HepG2 (cell line): ENCODE results near the gene UBE3B. TPM values are rescaled to one million over a fixed set of nuclear protein-coding genes. Genes with fewer than 3 reads are reported as not detected.
A peak's percentile ranks its signal among the peaks of the same experiment; 100 is the strongest.

Experiments used
- ADNP ChIP-seq: sonication (generic); formaldehyde crosslinking; IDR thresholded peaks from 2 replicates; pipeline ENCODE4 v1.4.0; 2020; ENCODE audit warnings: missing genetic modification reagents
- CENPX ChIP-seq: sonication (generic); formaldehyde crosslinking; IDR thresholded peaks from 2 replicates; pipeline ENCODE4 v1.9.0; 2021; ENCODE audit warnings: mild to moderate bottlenecking, missing genetic modification reagents, moderate library complexity
- DPF2 ChIP-seq: sonication (generic); formaldehyde crosslinking; IDR thresholded peaks from 2 replicates; pipeline ENCODE4 v1.4.0; 2020; ENCODE audit warnings: mild to moderate bottlenecking, low read depth, missing genetic modification reagents, borderline replicate concordance
- PAWR ChIP-seq: sonication (generic); formaldehyde crosslinking; IDR thresholded peaks from 2 replicates; pipeline ENCODE4 v1.4.0; 2020; ENCODE audit warnings: missing genetic modification reagents, mild to moderate bottlenecking, borderline replicate concordance
- RBM22 ChIP-seq: fragments of 200-400 bp; formaldehyde crosslinking; optimal IDR thresholded peaks from 2 replicates; pipeline ENCODE3; 2017; ENCODE audit warnings: mild to moderate bottlenecking, low read length, moderate library complexity
- WIZ ChIP-seq: sonication (generic); formaldehyde crosslinking; IDR thresholded peaks from 2 replicates; pipeline ENCODE4 v1.5.1; 2020; ENCODE audit warnings: mild to moderate bottlenecking, missing genetic modification reagents
- ZNF124 ChIP-seq: sonication (generic); formaldehyde crosslinking; IDR thresholded peaks from 2 replicates; pipeline ENCODE4 v1.4.0; 2020; ENCODE audit warnings: missing genetic modification reagents
- ZNF33A ChIP-seq: sonication (generic); formaldehyde crosslinking; IDR thresholded peaks from 2 replicates; pipeline ENCODE4 v1.5.1; 2020; ENCODE audit warnings: missing genetic modification reagents, mild to moderate bottlenecking, moderate library complexity, borderline replicate concordance
- ZNF468 ChIP-seq: sonication (generic); formaldehyde crosslinking; IDR thresholded peaks from 2 replicates; pipeline ENCODE4 v1.8.0; 2022; ENCODE audit warnings: mild to moderate bottlenecking, moderate library complexity, missing genetic modification reagents
- ZNF629 ChIP-seq: sonication (generic); formaldehyde crosslinking; conservative IDR thresholded peaks from 2 replicates; pipeline ENCODE4 v1.5.0; 2020; ENCODE audit warnings: missing genetic modification reagents
- ZNF761 ChIP-seq: sonication (generic); formaldehyde crosslinking; conservative IDR thresholded peaks from 2 replicates; pipeline ENCODE4 v1.4.0; 2020; ENCODE audit warnings: mild to moderate bottlenecking, missing genetic modification reagents
- ZNF83 ChIP-seq: sonication (generic); formaldehyde crosslinking; IDR thresholded peaks from 2 replicates; pipeline ENCODE4 v1.4.0; 2020; ENCODE audit warnings: missing genetic modification reagents, mild to moderate bottlenecking, borderline replicate concordance
- polyA plus RNA-seq, 8 experiments: library from polyadenylated mRNA; depleted of rRNA in 3 of 8; stranded (reverse) in 7 of 8; unstranded in 1 of 8; fragments of >200 nt; fragmentation: Illumina TruSeq in 4 of 8; extraction: Trizol in 4 of 8; gene quantifications; 2 replicates each; pipeline versions ENCODE4 v1.2.1 to v1.2.3, GENCODE V29; 2011 to 2016; ENCODE audit warnings: low read depth in 4 of 8, missing spikeins in 1 of 8, mixed read lengths in 1 of 8; ENCODE audit not compliant: insufficient read depth in 1 of 8
- total RNA-seq, 5 experiments: library from RNA; depleted of rRNA; stranded (reverse); fragments of >200 nt; fragmentation: Illumina TruSeq; extraction: Trizol; gene quantifications; 2 replicates each; pipeline ENCODE4 v1.2.3, GENCODE V29; 2016; ENCODE audit warnings: low read depth in 1 of 5
- TF ChIP-seq, protein P1 (sequence below): sonication (generic); formaldehyde crosslinking; IDR thresholded peaks from 2 replicates; pipeline ENCODE4 v1.5.0; 2020; ENCODE audit warnings: mild to moderate bottlenecking, low read depth, missing genetic modification reagents, borderline replicate concordance
- TF ChIP-seq, protein P2 (sequence below): sonication (generic); formaldehyde crosslinking; IDR thresholded peaks from 2 replicates; pipeline ENCODE4 v1.5.1; 2020; ENCODE audit warnings: mild to moderate bottlenecking, missing genetic modification reagents, moderate library complexity
- TF ChIP-seq, protein P3 (sequence below): sonication (generic); formaldehyde crosslinking; IDR thresholded peaks from 2 replicates; pipeline ENCODE4 v1.4.0; 2020; ENCODE audit warnings: missing genetic modification reagents, mild to moderate bottlenecking, borderline replicate concordance
- TF ChIP-seq, protein P4 (sequence below): sonication (generic); formaldehyde crosslinking; IDR thresholded peaks from 2 replicates; pipeline ENCODE4 v1.5.1; 2020; ENCODE audit warnings: mild to moderate bottlenecking, missing genetic modification reagents, moderate library complexity
- TF ChIP-seq, protein P5 (sequence below): IDR thresholded peaks from 2 replicates; pipeline ENCODE4 v1.4.0; 2020; ENCODE audit warnings: mild to moderate bottlenecking, missing genetic modification reagents

Gene UBE3B
- total and polyA plus RNA-seq, 2 of the 13 experiments (the other 11 are each of a cell fraction or from before 2014, with no cell fraction given): 22.7 to 25.3 TPM

DNA sequence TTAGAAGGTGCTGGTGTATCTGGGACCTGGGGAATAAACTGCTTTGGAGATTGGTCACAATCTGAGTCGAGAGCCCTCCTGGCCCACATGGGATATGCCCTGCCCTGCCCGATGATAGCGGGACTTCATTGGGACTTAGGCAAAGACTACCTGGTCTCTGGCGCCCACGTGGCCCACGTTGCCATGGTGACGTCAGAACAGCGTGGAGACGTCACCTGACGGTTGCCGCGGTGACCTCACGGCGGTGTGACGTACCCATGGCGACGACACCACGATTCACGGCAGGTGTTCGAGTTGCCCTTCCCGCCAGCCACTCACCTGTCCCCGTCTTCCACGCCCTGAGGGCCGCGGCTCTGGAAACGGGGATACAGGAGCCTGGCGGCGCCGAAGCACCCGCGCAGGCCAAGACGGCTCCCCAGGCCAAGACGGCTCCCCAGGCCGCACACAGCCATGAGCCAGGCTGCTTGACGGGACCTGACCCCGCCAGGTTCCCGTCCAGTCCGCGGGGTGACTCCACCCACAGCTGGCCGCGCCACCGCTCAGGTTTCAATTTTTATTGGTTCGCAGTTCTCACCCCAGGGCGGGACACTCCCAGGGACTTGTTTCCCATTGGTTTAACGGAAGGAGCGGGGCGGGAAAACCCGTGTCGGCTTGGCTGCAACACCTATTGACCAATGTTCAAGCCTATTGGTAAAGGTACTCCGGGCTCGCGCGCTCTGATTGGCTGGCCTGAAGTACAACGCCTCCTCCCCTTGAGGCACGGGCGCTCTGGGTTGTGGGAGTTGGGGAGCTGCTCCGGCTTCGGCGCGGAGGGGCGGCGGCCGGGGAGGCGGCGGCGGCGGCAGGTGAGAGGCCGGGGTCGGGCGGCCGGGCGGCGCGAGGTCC lies 95.8 kb downstream of the UBE3B start, which contains the start of the genes MMAB and MVK (continued):
- peak; percentile 85; the same call in 1 of the 2 replicates for TF ChIP-seq ZNF468 (CRISPR knock-in tag)
- TF ChIP-seq, protein P1, sequence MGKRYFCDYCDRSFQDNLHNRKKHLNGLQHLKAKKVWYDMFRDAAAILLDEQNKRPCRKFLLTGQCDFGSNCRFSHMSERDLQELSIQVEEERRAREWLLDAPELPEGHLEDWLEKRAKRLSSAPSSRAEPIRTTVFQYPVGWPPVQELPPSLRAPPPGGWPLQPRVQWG: no peak
- TF ChIP-seq ZNF33A (CRISPR knock-in tag): no peak
- peak; percentile 77; the same call in 1 of the 2 replicates for TF ChIP-seq ZNF124 (CRISPR knock-in tag)
- no peak for TF ChIP-seq ADNP
- TF ChIP-seq, protein P2, sequence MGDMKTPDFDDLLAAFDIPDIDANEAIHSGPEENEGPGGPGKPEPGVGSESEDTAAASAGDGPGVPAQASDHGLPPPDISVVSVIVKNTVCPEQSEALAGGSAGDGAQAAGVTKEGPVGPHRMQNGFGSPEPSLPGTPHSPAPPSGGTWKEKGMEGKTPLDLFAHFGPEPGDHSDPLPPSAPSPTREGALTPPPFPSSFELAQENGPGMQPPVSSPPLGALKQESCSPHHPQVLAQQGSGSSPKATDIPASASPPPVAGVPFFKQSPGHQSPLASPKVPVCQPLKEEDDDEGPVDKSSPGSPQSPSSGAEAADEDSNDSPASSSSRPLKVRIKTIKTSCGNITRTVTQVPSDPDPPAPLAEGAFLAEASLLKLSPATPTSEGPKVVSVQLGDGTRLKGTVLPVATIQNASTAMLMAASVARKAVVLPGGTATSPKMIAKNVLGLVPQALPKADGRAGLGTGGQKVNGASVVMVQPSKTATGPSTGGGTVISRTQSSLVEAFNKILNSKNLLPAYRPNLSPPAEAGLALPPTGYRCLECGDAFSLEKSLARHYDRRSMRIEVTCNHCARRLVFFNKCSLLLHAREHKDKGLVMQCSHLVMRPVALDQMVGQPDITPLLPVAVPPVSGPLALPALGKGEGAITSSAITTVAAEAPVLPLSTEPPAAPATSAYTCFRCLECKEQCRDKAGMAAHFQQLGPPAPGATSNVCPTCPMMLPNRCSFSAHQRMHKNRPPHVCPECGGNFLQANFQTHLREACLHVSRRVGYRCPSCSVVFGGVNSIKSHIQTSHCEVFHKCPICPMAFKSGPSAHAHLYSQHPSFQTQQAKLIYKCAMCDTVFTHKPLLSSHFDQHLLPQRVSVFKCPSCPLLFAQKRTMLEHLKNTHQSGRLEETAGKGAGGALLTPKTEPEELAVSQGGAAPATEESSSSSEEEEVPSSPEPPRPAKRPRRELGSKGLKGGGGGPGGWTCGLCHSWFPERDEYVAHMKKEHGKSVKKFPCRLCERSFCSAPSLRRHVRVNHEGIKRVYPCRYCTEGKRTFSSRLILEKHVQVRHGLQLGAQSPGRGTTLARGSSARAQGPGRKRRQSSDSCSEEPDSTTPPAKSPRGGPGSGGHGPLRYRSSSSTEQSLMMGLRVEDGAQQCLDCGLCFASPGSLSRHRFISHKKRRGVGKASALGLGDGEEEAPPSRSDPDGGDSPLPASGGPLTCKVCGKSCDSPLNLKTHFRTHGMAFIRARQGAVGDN (CRISPR knock-in tag): peak; percentile 99
- TF ChIP-seq RBM22: peak; percentile 89
- TF ChIP-seq, protein P3, sequence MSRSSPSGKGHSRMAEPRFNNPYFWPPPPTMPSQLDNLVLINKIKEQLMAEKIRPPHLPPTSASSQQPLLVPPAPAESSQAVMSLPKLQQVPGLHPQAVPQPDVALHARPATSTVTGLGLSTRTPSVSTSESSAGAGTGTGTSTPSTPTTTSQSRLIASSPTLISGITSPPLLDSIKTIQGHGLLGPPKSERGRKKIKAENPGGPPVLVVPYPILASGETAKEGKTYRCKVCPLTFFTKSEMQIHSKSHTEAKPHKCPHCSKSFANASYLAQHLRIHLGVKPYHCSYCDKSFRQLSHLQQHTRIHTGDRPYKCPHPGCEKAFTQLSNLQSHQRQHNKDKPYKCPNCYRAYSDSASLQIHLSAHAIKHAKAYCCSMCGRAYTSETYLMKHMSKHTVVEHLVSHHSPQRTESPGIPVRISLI: peak; percentile 70; the same call in 1 of the 2 replicates
- TF ChIP-seq, protein P4, sequence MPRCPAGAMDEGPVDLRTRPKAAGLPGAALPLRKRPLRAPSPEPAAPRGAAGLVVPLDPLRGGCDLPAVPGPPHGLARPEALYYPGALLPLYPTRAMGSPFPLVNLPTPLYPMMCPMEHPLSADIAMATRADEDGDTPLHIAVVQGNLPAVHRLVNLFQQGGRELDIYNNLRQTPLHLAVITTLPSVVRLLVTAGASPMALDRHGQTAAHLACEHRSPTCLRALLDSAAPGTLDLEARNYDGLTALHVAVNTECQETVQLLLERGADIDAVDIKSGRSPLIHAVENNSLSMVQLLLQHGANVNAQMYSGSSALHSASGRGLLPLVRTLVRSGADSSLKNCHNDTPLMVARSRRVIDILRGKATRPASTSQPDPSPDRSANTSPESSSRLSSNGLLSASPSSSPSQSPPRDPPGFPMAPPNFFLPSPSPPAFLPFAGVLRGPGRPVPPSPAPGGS (CRISPR knock-in tag): peak; percentile 92; the same call in 1 of the 2 replicates
- no peak for TF ChIP-seq PAWR (CRISPR knock-in tag)
- TF ChIP-seq ZNF761: peak; percentile 85
- TF ChIP-seq ZNF629 (CRISPR knock-in tag): no peak
- TF ChIP-seq DPF2: 0 out of 2 replicates have a peak, but pooled peaks have one; percentile 37
- TF ChIP-seq, protein P5, sequence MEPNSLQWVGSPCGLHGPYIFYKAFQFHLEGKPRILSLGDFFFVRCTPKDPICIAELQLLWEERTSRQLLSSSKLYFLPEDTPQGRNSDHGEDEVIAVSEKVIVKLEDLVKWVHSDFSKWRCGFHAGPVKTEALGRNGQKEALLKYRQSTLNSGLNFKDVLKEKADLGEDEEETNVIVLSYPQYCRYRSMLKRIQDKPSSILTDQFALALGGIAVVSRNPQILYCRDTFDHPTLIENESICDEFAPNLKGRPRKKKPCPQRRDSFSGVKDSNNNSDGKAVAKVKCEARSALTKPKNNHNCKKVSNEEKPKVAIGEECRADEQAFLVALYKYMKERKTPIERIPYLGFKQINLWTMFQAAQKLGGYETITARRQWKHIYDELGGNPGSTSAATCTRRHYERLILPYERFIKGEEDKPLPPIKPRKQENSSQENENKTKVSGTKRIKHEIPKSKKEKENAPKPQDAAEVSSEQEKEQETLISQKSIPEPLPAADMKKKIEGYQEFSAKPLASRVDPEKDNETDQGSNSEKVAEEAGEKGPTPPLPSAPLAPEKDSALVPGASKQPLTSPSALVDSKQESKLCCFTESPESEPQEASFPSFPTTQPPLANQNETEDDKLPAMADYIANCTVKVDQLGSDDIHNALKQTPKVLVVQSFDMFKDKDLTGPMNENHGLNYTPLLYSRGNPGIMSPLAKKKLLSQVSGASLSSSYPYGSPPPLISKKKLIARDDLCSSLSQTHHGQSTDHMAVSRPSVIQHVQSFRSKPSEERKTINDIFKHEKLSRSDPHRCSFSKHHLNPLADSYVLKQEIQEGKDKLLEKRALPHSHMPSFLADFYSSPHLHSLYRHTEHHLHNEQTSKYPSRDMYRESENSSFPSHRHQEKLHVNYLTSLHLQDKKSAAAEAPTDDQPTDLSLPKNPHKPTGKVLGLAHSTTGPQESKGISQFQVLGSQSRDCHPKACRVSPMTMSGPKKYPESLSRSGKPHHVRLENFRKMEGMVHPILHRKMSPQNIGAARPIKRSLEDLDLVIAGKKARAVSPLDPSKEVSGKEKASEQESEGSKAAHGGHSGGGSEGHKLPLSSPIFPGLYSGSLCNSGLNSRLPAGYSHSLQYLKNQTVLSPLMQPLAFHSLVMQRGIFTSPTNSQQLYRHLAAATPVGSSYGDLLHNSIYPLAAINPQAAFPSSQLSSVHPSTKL (CRISPR knock-in tag): 0 out of 2 replicates have a peak, but pooled peaks have one; percentile 41
- TF ChIP-seq CENPX (CRISPR knock-in tag): no peak
- no peak for TF ChIP-seq WIZ (CRISPR knock-in tag)
- TF ChIP-seq ZNF83 (CRISPR knock-in tag): peak; percentile 69; the same call in 1 of the 2 replicates
